Smooth muscle cell of the brain vasculature (primary cell): ENCODE results near the gene RNF208.

Source experiments
- DNase-seq: peaks from one replicate; pipeline ENCODE4 v3.0.0-alpha.2; 2012; ENCODE audit warnings: low read depth, low spot score

Gene RNF208

GRCh38 chr9:137176302-137177182 lies 45.5 kb downstream of the RNF208 start:
- DNase-seq = no peak

GRCh38 chr9:137175345-137175961 lies 46.6 kb downstream of the RNF208 start:
- no peak for DNase-seq

DNA sequence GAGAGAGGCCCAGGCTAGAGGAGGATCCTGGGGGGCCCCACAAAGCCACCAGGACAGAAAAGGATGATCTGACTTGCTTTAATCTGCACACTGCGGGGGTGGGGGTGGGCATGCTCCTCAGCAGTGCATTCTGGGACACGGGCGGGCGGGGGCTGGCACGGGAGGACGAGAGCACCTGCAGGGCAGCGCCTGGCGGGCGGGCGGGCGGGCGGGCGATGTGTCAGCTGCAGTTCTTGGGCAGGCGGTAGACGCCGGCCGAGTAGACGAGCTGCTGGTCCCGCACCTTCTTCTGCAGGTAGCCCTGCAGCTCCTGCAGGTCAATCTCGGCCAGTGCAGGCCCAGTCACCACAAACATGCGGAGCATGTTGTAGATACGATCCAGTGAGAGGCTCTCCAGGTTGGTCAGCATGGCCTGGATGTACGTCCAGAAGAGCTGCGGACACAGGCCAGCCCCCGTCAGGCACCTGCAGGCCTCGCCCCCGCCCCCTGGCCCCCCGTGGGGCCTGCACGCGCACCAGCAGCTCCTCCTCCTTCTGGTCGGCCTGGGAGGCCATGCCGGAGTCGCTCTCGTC lies 47.2 kb downstream of the RNF208 start:
- no peak for DNase-seq

- no peak for DNase-seq
These were observed 48.0 kb downstream of the RNF208 start for GRCh38 chr9:137173796-137174664.

- DNase-seq = no peak
These were observed 48.9 kb downstream of the RNF208 start for GRCh38 chr9:137172901-137173795.

DNA sequence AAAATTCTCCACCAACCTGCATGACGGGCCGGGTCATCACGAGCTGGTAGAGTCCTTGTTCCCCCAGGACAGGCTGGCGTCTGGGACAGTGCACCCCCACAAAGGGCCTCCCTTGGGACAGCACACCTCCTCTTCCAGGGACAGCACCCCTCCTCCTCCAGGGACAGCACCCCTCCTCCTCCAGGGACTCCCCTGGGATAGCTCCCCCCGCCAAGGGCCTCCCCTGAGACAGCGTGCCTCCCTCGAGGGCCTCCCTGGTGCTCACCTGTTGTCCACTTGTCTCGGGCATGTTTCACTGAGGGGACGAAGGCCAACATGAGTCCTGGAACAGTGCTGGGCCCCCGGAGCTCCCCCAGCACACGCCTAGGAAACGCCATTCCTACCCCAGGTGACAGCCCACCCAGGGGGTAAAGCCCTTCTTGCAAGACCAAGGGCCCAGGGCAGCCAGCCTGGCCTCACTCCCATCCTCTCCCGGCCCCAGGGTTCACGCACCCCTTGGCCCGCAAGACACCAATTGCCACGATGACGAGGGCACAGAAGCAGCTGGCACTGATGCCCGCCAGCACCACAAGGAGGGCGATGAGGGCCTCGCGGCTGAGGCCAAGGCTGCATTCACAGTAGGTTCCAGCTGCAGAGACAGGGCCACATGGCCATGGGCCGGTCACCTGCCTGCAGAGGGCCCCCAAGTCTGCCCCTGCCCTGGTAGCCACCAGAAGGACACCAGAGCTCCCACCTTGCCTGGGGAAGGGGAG lies 50.7 kb downstream of the RNF208 start:
- no peak for DNase-seq

- no peak for DNase-seq
These were observed 51.4 kb downstream of the RNF208 start for GRCh38 chr9:137170486-137171148.
